Mesenchymal stem cell (in vitro differentiated cells and primary cell): ENCODE data around the gene CCDC85B.

Experiments used
- DNase-seq: peaks from one replicate; pipeline ENCODE4 v3.0.0-alpha.2; 2013
- H2AFZ ChIP-seq: one replicate; pipeline ENCODE4 v1.6.1; 2013; ENCODE audit warnings: low read depth, mild to moderate bottlenecking, control low read depth, inconsistent platforms, low read length, moderate library complexity
- H2AK5ac ChIP-seq: 2 replicates; pipeline ENCODE4 v1.6.1; 2013; ENCODE audit warnings: low read length, moderate library complexity, mild to moderate bottlenecking, inconsistent platforms; ENCODE audit not compliant: severe bottlenecking
- H2BK120ac ChIP-seq: one replicate; pipeline ENCODE4 v1.6.1; 2013; ENCODE audit warnings: low read depth, mild to moderate bottlenecking, inconsistent platforms, low read length, moderate library complexity
- H2BK12ac ChIP-seq, 2 experiments: one replicate each; pipeline ENCODE4 v1.6.1; 2013; ENCODE audit warnings: inconsistent platforms in 2 of 2, low read length in 2 of 2, mild to moderate bottlenecking in 2 of 2, moderate library complexity in 2 of 2, control low read depth in 1 of 2
- H2BK15ac ChIP-seq: one replicate; pipeline ENCODE4 v1.6.1; 2013; ENCODE audit warnings: mild to moderate bottlenecking, low read depth, inconsistent platforms; ENCODE audit not compliant: poor library complexity, severe bottlenecking
- H2BK5ac ChIP-seq: 2 replicates; pipeline ENCODE4 v1.6.1; 2013; ENCODE audit warnings: low read depth, mild to moderate bottlenecking, low read length, control low read depth, inconsistent platforms; ENCODE audit not compliant: poor library complexity, severe bottlenecking
- H3K14ac ChIP-seq, 2 experiments: one replicate each; pipeline ENCODE4 v1.6.1; 2013; ENCODE audit warnings: inconsistent platforms in 2 of 2, low read length in 2 of 2, control low read depth in 1 of 2, mild to moderate bottlenecking in 1 of 2, moderate library complexity in 1 of 2
- H3K18ac ChIP-seq, 2 experiments: one replicate each; pipeline ENCODE4 v1.6.1; 2013; ENCODE audit warnings: inconsistent platforms in 2 of 2, low read length in 2 of 2, control low read depth in 1 of 2, low read depth in 1 of 2, mild to moderate bottlenecking in 1 of 2
- H3K23ac ChIP-seq, 2 experiments: one replicate each; pipeline ENCODE4 v1.6.1; 2013; ENCODE audit warnings: inconsistent platforms in 2 of 2, low read length in 2 of 2, mild to moderate bottlenecking in 2 of 2, moderate library complexity in 2 of 2, control low read depth in 1 of 2
- H3K27ac ChIP-seq: 2 replicates; pipeline ENCODE4 v1.5.1; 2013; ENCODE audit warnings: mild to moderate bottlenecking, moderate library complexity, low read length, control low read depth, inconsistent platforms; ENCODE audit not compliant: poor library complexity, severe bottlenecking
- H3K27me3 ChIP-seq, 2 experiments: 2 replicates each; pipeline versions ENCODE4 v1.6.1 to v1.7.0; 2013; ENCODE audit warnings: low read length in 2 of 2, mild to moderate bottlenecking in 2 of 2, moderate library complexity in 2 of 2, control low read depth in 1 of 2, inconsistent platforms in 1 of 2; ENCODE audit not compliant: control insufficient read depth in 1 of 2, insufficient read depth in 1 of 2
- H3K36me3 ChIP-seq, 2 experiments: 2 replicates each; pipeline versions ENCODE4 v1.6.1 to v1.7.0; 2013; ENCODE audit warnings: low read length in 2 of 2, control low read depth in 1 of 2, inconsistent platforms in 1 of 2, low read depth in 1 of 2, mild to moderate bottlenecking in 1 of 2; ENCODE audit not compliant: insufficient read depth in 2 of 2, control insufficient read depth in 1 of 2
- H3K4ac ChIP-seq, 2 experiments: one replicate each; pipeline ENCODE4 v1.6.1; 2013; ENCODE audit warnings: inconsistent platforms in 2 of 2, low read length in 2 of 2, mild to moderate bottlenecking in 2 of 2, moderate library complexity in 2 of 2, control low read depth in 1 of 2, low read depth in 1 of 2
- H3K4me1 ChIP-seq: 2 replicates; pipeline ENCODE4 v1.6.1; 2013; ENCODE audit warnings: low read depth, low read length, control low read depth; ENCODE audit not compliant: control insufficient read depth, insufficient read depth
- H3K4me2 ChIP-seq: 2 replicates; pipeline ENCODE4 v1.6.1; 2013; ENCODE audit warnings: low read length, mild to moderate bottlenecking, inconsistent platforms; ENCODE audit not compliant: poor library complexity, severe bottlenecking
- H3K4me3 ChIP-seq, 2 experiments: 2 replicates each; pipeline versions ENCODE4 v1.5.1 to v1.7.0; 2013; ENCODE audit warnings: low read length in 2 of 2, mild to moderate bottlenecking in 2 of 2, control low read depth in 1 of 2, low read depth in 1 of 2; ENCODE audit not compliant: insufficient read depth in 1 of 2
- H3K79me1 ChIP-seq: replicated peaks from 2 replicates; pipeline ENCODE4 v1.6.1; 2013; ENCODE audit warnings: mild to moderate bottlenecking, control low read depth, low read length, inconsistent platforms; ENCODE audit not compliant: poor library complexity, severe bottlenecking
- H3K9ac ChIP-seq: 2 replicates; pipeline ENCODE4 v1.7.0; 2013; ENCODE audit warnings: mild to moderate bottlenecking, low read length, moderate library complexity
- H3K9me3 ChIP-seq: 2 replicates; pipeline ENCODE4 v1.7.0; 2013; ENCODE audit warnings: mild to moderate bottlenecking, low read length; ENCODE audit not compliant: control insufficient read depth
- H4K8ac ChIP-seq: one replicate; pipeline ENCODE4 v1.6.1; 2013; ENCODE audit warnings: inconsistent platforms, mild to moderate bottlenecking, low read length, moderate library complexity
- H4K91ac ChIP-seq: one replicate; pipeline ENCODE4 v1.6.1; 2013; ENCODE audit warnings: mild to moderate bottlenecking, low read length, inconsistent platforms
- WGBS: methylation state at CpG from one replicate; pipeline ENCODE4 v1.1.7; 2013; ENCODE audit warnings: mixed read lengths; 5-methylcytosine and 5-hydroxymethylcytosine counted together

CCDC85B gene

GRCh38 chr11:65920372-65920802 lies 29.9 kb downstream of the CCDC85B start:
- Histone ChIP-seq H3K4ac (peak overlapping the region; percentile 7 to 71), H2BK120ac (no peak overlapping the region), H4K91ac (peak overlapping the region; percentile 7), H3K9me3 (no peaks in the 10 kb centered on the region), H3K9ac (peak overlapping the region; percentile 90), H3K79me1 (peaks cover 15% of the 10 kb centered on the region), H2BK12ac (peak overlapping the region in 1 of 2 experiments; percentile 67), H3K27me3 (no peaks in the 10 kb centered on the region), H2BK15ac (no peak overlapping the region), H3K23ac (peak overlapping the region in 1 of 2 experiments; percentile 95), H2BK5ac (no peak overlapping the region), H3K14ac (peak overlapping the region in 1 of 2 experiments; percentile 95), H3K4me2 (peak overlapping the region; percentile 96), H2AK5ac (peak overlapping the region; percentile 28), H4K8ac (no peak overlapping the region), H3K36me3 (peaks cover 50 to 56% of the 10 kb centered on the region in 2 experiments), H2AFZ (peak overlapping the region; percentile 29), H3K4me1 (peaks cover 40% of the 10 kb centered on the region), H3K27ac (no peak overlapping the region), H3K4me3 (peak overlapping the region; percentile 91 to 92), H3K18ac (peak overlapping the region in 1 of 2 experiments; percentile 83)
- WGBS, result 80% methylated on average over 15 of the region's 15 CpGs
- no peak for DNase-seq

- no peak overlapping the region for H3K27ac ChIP-seq
- no peak overlapping the region for H3K14ac ChIP-seq
- WGBS, result 85% methylated on average over 4 of the region's 12 CpGs
- H3K4me3 ChIP-seq, result peak overlapping the region in 1 of 2 experiments; percentile 92
- no peak overlapping the region for H3K4ac ChIP-seq
- no peak overlapping the region for H4K91ac ChIP-seq
- H3K4me1 ChIP-seq, result peaks cover 34% of the 10 kb centered on the region
- H3K27me3 ChIP-seq, result no peaks in the 10 kb centered on the region
- no peaks in the 10 kb centered on the region for H3K9me3 ChIP-seq
- no peak overlapping the region for H2AFZ ChIP-seq
- no peak overlapping the region for H2BK12ac ChIP-seq
- H4K8ac ChIP-seq, result no peak overlapping the region
- H3K36me3 ChIP-seq, result peaks cover 50 to 60% of the 10 kb centered on the region in 2 experiments
- H3K79me1 ChIP-seq, result peaks cover 15% of the 10 kb centered on the region
- no peak overlapping the region for H2BK5ac ChIP-seq
- peak overlapping the region in 1 of 2 experiments; percentile 95 for H3K23ac ChIP-seq
- no peak overlapping the region for H3K4me2 ChIP-seq
- no peak overlapping the region for H3K18ac ChIP-seq
- no peak overlapping the region for H2BK120ac ChIP-seq
- peak overlapping the region; percentile 16 for H2BK15ac ChIP-seq
- peak overlapping the region; percentile 90 for H3K9ac ChIP-seq
- DNase-seq, result no peak
- H2AK5ac ChIP-seq, result peak overlapping the region; percentile 35
Observed at GRCh38 chr11:65921033-65921555, 30.6 kb downstream of the CCDC85B start.

GRCh38 chr11:65921876-65922275 lies 31.4 kb downstream of the CCDC85B start:
- no peak overlapping the region for H3K9ac ChIP-seq
- H2BK12ac ChIP-seq, result no peak overlapping the region
- H4K91ac ChIP-seq, result no peak overlapping the region
- peaks cover 26% of the 10 kb centered on the region for H3K4me1 ChIP-seq
- H4K8ac ChIP-seq, result no peak overlapping the region
- peak overlapping the region in 1 of 2 experiments; percentile 20 for H3K23ac ChIP-seq
- 97% methylated on average over 10 of the region's 10 CpGs for WGBS
- H3K27me3 ChIP-seq, result no peaks in the 10 kb centered on the region
- no peak overlapping the region for H3K4me3 ChIP-seq
- DNase-seq, result no peak
- H3K9me3 ChIP-seq, result no peaks in the 10 kb centered on the region
- H2BK120ac ChIP-seq, result no peak overlapping the region
- H3K4ac ChIP-seq, result no peak overlapping the region
- no peak overlapping the region for H3K14ac ChIP-seq
- no peak overlapping the region for H3K18ac ChIP-seq
- H3K27ac ChIP-seq, result no peak overlapping the region
- no peak overlapping the region for H2BK15ac ChIP-seq
- H2AFZ ChIP-seq, result no peak overlapping the region
- no peak overlapping the region for H2AK5ac ChIP-seq
- no peak overlapping the region for H2BK5ac ChIP-seq
- H3K36me3 ChIP-seq, result peaks cover 50 to 57% of the 10 kb centered on the region in 2 experiments
- H3K79me1 ChIP-seq, result peaks cover 15% of the 10 kb centered on the region
- H3K4me2 ChIP-seq, result no peak overlapping the region

GRCh38 chr11:65922565-65922964 lies 32.1 kb downstream of the CCDC85B start:
- Histone ChIP-seq H2BK120ac (no peak overlapping the region), H2BK12ac (no peak overlapping the region), H3K14ac (no peak overlapping the region), H3K9ac (no peak overlapping the region), H2AFZ (no peak overlapping the region), H3K27ac (no peak overlapping the region), H3K79me1 (peaks cover 15% of the 10 kb centered on the region), H3K23ac (no peak overlapping the region), H3K9me3 (no peaks in the 10 kb centered on the region), H2BK15ac (no peak overlapping the region), H2BK5ac (no peak overlapping the region), H2AK5ac (no peak overlapping the region), H4K8ac (no peak overlapping the region), H3K18ac (no peak overlapping the region), H3K27me3 (no peaks in the 10 kb centered on the region), H3K4me1 (peaks cover 19% of the 10 kb centered on the region), H4K91ac (no peak overlapping the region), H3K36me3 (peaks cover 44 to 54% of the 10 kb centered on the region in 2 experiments), H3K4ac (no peak overlapping the region), H3K4me3 (no peak overlapping the region), H3K4me2 (no peak overlapping the region)
- no peak for DNase-seq
- 95% methylated on average over 3 of the region's 3 CpGs for WGBS
